ENCODE measurements around the gene KDM5B. TPM values are rescaled to one million over a fixed set of nuclear protein-coding genes. Genes with fewer than 3 reads are reported as not detected.

The KDM5B gene
- total and polyA plus RNA-seq, 2 of the 8 experiments (the other 6 are each of a cell fraction or from before 2014, with no cell fraction given), result 73.3 to 210 TPM

DNA sequence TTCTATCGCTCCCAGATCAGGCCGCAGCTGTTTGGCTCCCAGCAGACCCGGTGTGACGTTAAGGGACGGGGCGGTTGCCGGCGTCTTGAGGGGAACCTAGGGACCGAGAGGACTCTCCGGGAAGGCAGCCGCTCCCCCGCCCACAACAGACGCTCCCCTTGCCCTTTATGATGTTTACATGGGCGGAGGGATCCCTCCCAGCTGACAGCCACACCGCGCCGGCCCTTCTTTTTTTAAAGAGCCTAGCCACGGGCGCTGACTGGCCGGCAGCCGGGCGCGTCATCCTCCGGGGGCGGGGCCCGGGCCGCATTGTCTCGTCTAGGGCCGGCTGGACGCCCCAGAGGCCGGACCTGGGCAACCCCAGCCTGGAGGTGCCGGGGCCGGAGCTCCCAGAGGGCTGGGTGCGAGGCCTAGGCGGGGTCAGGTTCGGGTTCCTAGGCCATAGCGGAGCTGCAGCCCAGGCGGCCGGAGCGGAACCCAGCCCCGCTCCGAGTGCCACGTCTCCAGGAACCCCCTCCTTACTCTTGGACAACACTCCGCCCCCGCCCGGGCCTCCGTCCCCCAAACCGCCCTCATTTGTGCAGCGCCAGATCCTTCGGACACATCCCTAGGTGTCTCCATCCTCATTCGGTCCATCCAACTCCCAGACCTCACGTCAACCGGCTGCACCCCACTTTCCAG, 2.5 kb upstream of the KDM5B start, which contains the start of gene PCAT6 (continued):
- TF ChIP-seq E2F6 (IDR thresholded peaks at IDR 0.05), result no peak
- TF ChIP-seq, protein P1, sequence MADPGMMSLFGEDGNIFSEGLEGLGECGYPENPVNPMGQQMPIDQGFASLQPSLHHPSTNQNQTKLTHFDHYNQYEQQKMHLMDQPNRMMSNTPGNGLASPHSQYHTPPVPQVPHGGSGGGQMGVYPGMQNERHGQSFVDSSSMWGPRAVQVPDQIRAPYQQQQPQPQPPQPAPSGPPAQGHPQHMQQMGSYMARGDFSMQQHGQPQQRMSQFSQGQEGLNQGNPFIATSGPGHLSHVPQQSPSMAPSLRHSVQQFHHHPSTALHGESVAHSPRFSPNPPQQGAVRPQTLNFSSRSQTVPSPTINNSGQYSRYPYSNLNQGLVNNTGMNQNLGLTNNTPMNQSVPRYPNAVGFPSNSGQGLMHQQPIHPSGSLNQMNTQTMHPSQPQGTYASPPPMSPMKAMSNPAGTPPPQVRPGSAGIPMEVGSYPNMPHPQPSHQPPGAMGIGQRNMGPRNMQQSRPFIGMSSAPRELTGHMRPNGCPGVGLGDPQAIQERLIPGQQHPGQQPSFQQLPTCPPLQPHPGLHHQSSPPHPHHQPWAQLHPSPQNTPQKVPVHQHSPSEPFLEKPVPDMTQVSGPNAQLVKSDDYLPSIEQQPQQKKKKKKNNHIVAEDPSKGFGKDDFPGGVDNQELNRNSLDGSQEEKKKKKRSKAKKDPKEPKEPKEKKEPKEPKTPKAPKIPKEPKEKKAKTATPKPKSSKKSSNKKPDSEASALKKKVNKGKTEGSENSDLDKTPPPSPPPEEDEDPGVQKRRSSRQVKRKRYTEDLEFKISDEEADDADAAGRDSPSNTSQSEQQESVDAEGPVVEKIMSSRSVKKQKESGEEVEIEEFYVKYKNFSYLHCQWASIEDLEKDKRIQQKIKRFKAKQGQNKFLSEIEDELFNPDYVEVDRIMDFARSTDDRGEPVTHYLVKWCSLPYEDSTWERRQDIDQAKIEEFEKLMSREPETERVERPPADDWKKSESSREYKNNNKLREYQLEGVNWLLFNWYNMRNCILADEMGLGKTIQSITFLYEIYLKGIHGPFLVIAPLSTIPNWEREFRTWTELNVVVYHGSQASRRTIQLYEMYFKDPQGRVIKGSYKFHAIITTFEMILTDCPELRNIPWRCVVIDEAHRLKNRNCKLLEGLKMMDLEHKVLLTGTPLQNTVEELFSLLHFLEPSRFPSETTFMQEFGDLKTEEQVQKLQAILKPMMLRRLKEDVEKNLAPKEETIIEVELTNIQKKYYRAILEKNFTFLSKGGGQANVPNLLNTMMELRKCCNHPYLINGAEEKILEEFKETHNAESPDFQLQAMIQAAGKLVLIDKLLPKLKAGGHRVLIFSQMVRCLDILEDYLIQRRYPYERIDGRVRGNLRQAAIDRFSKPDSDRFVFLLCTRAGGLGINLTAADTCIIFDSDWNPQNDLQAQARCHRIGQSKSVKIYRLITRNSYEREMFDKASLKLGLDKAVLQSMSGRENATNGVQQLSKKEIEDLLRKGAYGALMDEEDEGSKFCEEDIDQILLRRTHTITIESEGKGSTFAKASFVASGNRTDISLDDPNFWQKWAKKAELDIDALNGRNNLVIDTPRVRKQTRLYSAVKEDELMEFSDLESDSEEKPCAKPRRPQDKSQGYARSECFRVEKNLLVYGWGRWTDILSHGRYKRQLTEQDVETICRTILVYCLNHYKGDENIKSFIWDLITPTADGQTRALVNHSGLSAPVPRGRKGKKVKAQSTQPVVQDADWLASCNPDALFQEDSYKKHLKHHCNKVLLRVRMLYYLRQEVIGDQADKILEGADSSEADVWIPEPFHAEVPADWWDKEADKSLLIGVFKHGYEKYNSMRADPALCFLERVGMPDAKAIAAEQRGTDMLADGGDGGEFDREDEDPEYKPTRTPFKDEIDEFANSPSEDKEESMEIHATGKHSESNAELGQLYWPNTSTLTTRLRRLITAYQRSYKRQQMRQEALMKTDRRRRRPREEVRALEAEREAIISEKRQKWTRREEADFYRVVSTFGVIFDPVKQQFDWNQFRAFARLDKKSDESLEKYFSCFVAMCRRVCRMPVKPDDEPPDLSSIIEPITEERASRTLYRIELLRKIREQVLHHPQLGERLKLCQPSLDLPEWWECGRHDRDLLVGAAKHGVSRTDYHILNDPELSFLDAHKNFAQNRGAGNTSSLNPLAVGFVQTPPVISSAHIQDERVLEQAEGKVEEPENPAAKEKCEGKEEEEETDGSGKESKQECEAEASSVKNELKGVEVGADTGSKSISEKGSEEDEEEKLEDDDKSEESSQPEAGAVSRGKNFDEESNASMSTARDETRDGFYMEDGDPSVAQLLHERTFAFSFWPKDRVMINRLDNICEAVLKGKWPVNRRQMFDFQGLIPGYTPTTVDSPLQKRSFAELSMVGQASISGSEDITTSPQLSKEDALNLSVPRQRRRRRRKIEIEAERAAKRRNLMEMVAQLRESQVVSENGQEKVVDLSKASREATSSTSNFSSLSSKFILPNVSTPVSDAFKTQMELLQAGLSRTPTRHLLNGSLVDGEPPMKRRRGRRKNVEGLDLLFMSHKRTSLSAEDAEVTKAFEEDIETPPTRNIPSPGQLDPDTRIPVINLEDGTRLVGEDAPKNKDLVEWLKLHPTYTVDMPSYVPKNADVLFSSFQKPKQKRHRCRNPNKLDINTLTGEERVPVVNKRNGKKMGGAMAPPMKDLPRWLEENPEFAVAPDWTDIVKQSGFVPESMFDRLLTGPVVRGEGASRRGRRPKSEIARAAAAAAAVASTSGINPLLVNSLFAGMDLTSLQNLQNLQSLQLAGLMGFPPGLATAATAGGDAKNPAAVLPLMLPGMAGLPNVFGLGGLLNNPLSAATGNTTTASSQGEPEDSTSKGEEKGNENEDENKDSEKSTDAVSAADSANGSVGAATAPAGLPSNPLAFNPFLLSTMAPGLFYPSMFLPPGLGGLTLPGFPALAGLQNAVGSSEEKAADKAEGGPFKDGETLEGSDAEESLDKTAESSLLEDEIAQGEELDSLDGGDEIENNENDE (IDR thresholded peaks at IDR 0.05; ENCODE audit: insufficient replicate concordance, low read length), result no peak
- TF ChIP-seq SP1 (IDR thresholded peaks at IDR 0.05; ENCODE audit: low read depth, low read length), result peak; percentile 81
- TF ChIP-seq ZNF274 (IDR thresholded peaks at IDR 0.05; ENCODE audit: borderline replicate concordance, extremely low read depth, low read length), result no peak
- TF ChIP-seq TEAD4 (IDR thresholded peaks at IDR 0.05; ENCODE audit: low read depth, low read length), result no peak
- TF ChIP-seq NANOG (IDR thresholded peaks at IDR 0.05; ENCODE audit: insufficient read depth, low read depth, low read length, poor library complexity, severe bottlenecking), result peak; percentile 52
- peak; percentile 83 for TF ChIP-seq CREB1 (IDR thresholded peaks at IDR 0.05)
- TF ChIP-seq EP300 (IDR thresholded peaks at IDR 0.05; ENCODE audit: borderline replicate concordance in 1 of 2, low read depth in 2 of 2, low read length in 2 of 2), result peak in 1 of 2 experiments; percentile 68; a peak in 1 of 3 replicates
- TF ChIP-seq RXRA (IDR thresholded peaks at IDR 0.05; ENCODE audit: insufficient read depth, low read depth, low read length), result no peak
- TF ChIP-seq TBP (IDR thresholded peaks at IDR 0.05; ENCODE audit: low read depth, low read length), result peak; percentile 91

All from H1 (cell line).